ENCODE measurements around the gene BZW1. TPM values are rescaled to one million over a fixed set of nuclear protein-coding genes. Genes with fewer than 3 reads are reported as not detected.

Gene BZW1
- total and polyA plus RNA-seq, 8 donors: 207 to 255 (median 220) TPM

- Histone ChIP-seq H3K27ac (peak within 1 kb of the TSS; percentile 100), H3K27me3 (no peaks in the 10 kb centered on the region), H3K9me3 (no peaks in the 10 kb centered on the region), H3K36me3 (peaks cover 0 to 15% of the 10 kb centered on the region in 2 donors), H3K4me3 (peak within 1 kb of the TSS; percentile 80 to 98), H3K4me1 (peaks cover 29 to 54% of the 10 kb centered on the region in 2 donors)
- intact Hi-C loops (cut with DNase I): no loop called here
- TF ChIP-seq, protein P1, sequence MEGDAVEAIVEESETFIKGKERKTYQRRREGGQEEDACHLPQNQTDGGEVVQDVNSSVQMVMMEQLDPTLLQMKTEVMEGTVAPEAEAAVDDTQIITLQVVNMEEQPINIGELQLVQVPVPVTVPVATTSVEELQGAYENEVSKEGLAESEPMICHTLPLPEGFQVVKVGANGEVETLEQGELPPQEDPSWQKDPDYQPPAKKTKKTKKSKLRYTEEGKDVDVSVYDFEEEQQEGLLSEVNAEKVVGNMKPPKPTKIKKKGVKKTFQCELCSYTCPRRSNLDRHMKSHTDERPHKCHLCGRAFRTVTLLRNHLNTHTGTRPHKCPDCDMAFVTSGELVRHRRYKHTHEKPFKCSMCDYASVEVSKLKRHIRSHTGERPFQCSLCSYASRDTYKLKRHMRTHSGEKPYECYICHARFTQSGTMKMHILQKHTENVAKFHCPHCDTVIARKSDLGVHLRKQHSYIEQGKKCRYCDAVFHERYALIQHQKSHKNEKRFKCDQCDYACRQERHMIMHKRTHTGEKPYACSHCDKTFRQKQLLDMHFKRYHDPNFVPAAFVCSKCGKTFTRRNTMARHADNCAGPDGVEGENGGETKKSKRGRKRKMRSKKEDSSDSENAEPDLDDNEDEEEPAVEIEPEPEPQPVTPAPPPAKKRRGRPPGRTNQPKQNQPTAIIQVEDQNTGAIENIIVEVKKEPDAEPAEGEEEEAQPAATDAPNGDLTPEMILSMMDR (IDR thresholded peaks at IDR 0.05): no peak
- DNase-seq (peak; percentile 98 to 100 (median 98)), ATAC-seq (peak; percentile 88)
Observed at GRCh38 chr2:200864176-200865034, 52.7 kb downstream of the BZW1 start, which contains the start of gene CLK1. Gene CLK1 (minus strand): TSS chr2:200864658. CDS start chr2:200861862, 2,796 bp downstream.

- Histone ChIP-seq H3K27me3 (no peaks in the 10 kb centered on the region), H3K9me3 (no peaks in the 10 kb centered on the region), H3K4me1 (peaks cover 5 to 27% of the 10 kb centered on the region in 2 donors), H3K4me3 (no peak overlapping the region), H3K27ac (no peak overlapping the region), H3K36me3 (peaks cover 0 to 11% of the 10 kb centered on the region in 2 donors)
- DNase-seq (no peak), ATAC-seq (no peak)
- TF ChIP-seq, protein P1 (IDR thresholded peaks at IDR 0.05): no peak
- intact Hi-C loops (cut with DNase I): no loop called here
Observed at GRCh38 chr2:200869014-200869413, 57.3 kb downstream of the BZW1 start.

GRCh38 chr2:200871151-200871550 lies 59.4 kb downstream of the BZW1 start:
- no peaks in the 10 kb centered on the region for H3K9me3 ChIP-seq
- TF ChIP-seq, protein P1 (IDR thresholded peaks at IDR 0.05): no peak
- H3K4me3 ChIP-seq: no peak overlapping the region
- ATAC-seq (no peak), DNase-seq (no peak)
- peaks cover 5 to 14% of the 10 kb centered on the region in 2 donors for H3K4me1 ChIP-seq
- no peak overlapping the region for H3K27ac ChIP-seq
- intact Hi-C loops (cut with DNase I): no loop called here
- H3K27me3 ChIP-seq: no peaks in the 10 kb centered on the region
- peaks cover 0 to 23% of the 10 kb centered on the region in 2 donors for H3K36me3 ChIP-seq

GRCh38 chr2:200873560-200873959 lies 61.9 kb downstream of the BZW1 start:
- ATAC-seq: no peak
- H3K4me3 ChIP-seq: no peak overlapping the region
- TF ChIP-seq, protein P1 (IDR thresholded peaks at IDR 0.05): no peak
- no peaks in the 10 kb centered on the region for H3K27me3 ChIP-seq
- no peaks in the 10 kb centered on the region for H3K4me1 ChIP-seq
- intact Hi-C loops (cut with DNase I): no loop called here
- H3K9me3 ChIP-seq: no peaks in the 10 kb centered on the region
- H3K36me3 ChIP-seq: peaks cover 0 to 44% of the 10 kb centered on the region in 2 donors
- H3K27ac ChIP-seq: no peak overlapping the region
- DNase-seq: no peak

Other genes starting within 250 kb of the BZW1 start
- gene AOX1, start 225.9 kb upstream of the BZW1 start, total RNA-seq: 10 to 100 TPM; 29.4 to 32.4 TPM
- 10 to 100 TPM in 4 of 6 donors, 1 to 10 TPM in 2; 5.4 to 16.3 (median 11.8) TPM for gene AOX1, start 225.9 kb upstream of the BZW1 start, polyA plus RNA-seq (ENCODE audit: insufficient read length in 6 of 6)
- gene CLK1, start 52.7 kb downstream of the BZW1 start, total RNA-seq: 10 to 100 TPM; 75.9 to 91.2 TPM
- gene CLK1, start 52.7 kb downstream of the BZW1 start, polyA plus RNA-seq (ENCODE audit: insufficient read length in 6 of 6): 100 to 1,000 TPM; 280 to 423 (median 328) TPM
- 10 to 100 TPM; 26.0 to 31.0 TPM for gene PPIL3, start 77.2 kb downstream of the BZW1 start, total RNA-seq
- gene PPIL3, start 77.2 kb downstream of the BZW1 start, polyA plus RNA-seq (ENCODE audit: insufficient read length in 6 of 6): 100 to 1,000 TPM in 1 of 6 donors, 10 to 100 TPM in 5; 62.2 to 100 (median 95.8) TPM
- 10 to 100 TPM; 18.4 to 26.2 TPM for gene NIF3L1, start 77.5 kb downstream of the BZW1 start, total RNA-seq
- gene NIF3L1, start 77.5 kb downstream of the BZW1 start, polyA plus RNA-seq (ENCODE audit: insufficient read length in 6 of 6): 10 to 100 TPM; 29.8 to 37.1 (median 33.2) TPM
- gene ORC2, start 151.8 kb downstream of the BZW1 start, total RNA-seq: 10 to 100 TPM; 25.6 to 35.0 TPM
- gene ORC2, start 151.8 kb downstream of the BZW1 start, polyA plus RNA-seq (ENCODE audit: insufficient read length in 6 of 6): 10 to 100 TPM; 32.2 to 46.1 (median 39.4) TPM

Data from left lung (tissue), 10 donors.